Endothelial cell of umbilical vein (primary cell): Measurements from ENCODE around the gene EDEM2. TPM values are rescaled to one million over a fixed set of nuclear protein-coding genes. Genes with fewer than 3 reads are reported as not detected.

Experiments
- BruUV-seq: library from RNA; stranded (reverse); fragments of 400-500 nt; replicated peaks from 2 replicates; lab custom pipeline; 2021; lab: Mats Ljungman, UMichigan
- CTCF ChIA-PET: fragments of 300-600, 350-600 bp; sonication (Branson Sonifier 250); formaldehyde crosslinking; loops from one replicate; lab custom pipeline; 2021; ENCODE audit warnings: antibody characterized with exemption, inconsistent platforms; lab: Charles Lee
- POLR2A ChIA-PET: fragments of 300-600, 350-600 bp; sonication (Branson Sonifier 250); formaldehyde crosslinking; loops from one replicate; lab custom pipeline; 2021; ENCODE audit warnings: antibody characterized with exemption, inconsistent platforms; lab: Charles Lee
- DNase-seq: peaks from one replicate; pipeline ENCODE4 v3.0.0-alpha.2; 2011; ENCODE audit warnings: low read depth, low spot score
- FAIRE-seq: peaks from 2 replicates; lab custom pipeline; 2011; peaks lifted over from hg19 to GRCh38; lab: Jason Lieb, UNC
- H2AFZ ChIP-seq: 2 replicates; pipeline ENCODE4 v1.6.0; 2012; ENCODE audit warnings: low read depth, low read length, control low read depth, inconsistent platforms
- H3K27ac ChIP-seq: 2 replicates; pipeline ENCODE4 v1.5.1; 2011; ENCODE audit warnings: low read depth, mild to moderate bottlenecking, control low read depth, low read length, moderate library complexity; ENCODE audit not compliant: insufficient read depth
- H3K27me3 ChIP-seq, 2 experiments: 2 replicates each; pipeline versions ENCODE4 v1.6.0 to v1.6.1; 2011; ENCODE audit warnings: low read length in 2 of 2, mixed read lengths in 1 of 2; ENCODE audit not compliant: control insufficient read depth in 2 of 2, insufficient read depth in 2 of 2
- H3K36me3 ChIP-seq, 2 experiments: 2 replicates in 1 of 2; 3 replicates in 1 of 2; pipeline ENCODE4 v1.5.1; 2011; ENCODE audit warnings: low read length in 2 of 2, mild to moderate bottlenecking in 1 of 2, moderate library complexity in 1 of 2; ENCODE audit not compliant: control insufficient read depth in 2 of 2, insufficient read depth in 2 of 2; ENCODE audit errors: extremely low read depth in 1 of 2
- H3K4me1 ChIP-seq: 3 replicates; pipeline ENCODE4 v1.5.1; 2011; ENCODE audit warnings: mild to moderate bottlenecking, low read length; ENCODE audit not compliant: control insufficient read depth, insufficient read depth; ENCODE audit errors: extremely low read depth
- H3K4me2 ChIP-seq: 2 replicates; pipeline ENCODE4 v1.6.1; 2011; ENCODE audit warnings: low read length, control low read depth, mixed read lengths; ENCODE audit not compliant: insufficient read depth
- H3K4me3 ChIP-seq, 3 experiments: fragments of 200-600 bp in 1 of 3; sonication (generic), shearing (Covaris generic) in 1 of 3; replicated peaks in 1 of 3; 2 replicates each; pipeline ENCODE4 v1.5.1; 2011 to 2016; ENCODE audit warnings: control low read depth in 3 of 3, low read length in 3 of 3, mild to moderate bottlenecking in 2 of 3, inconsistent platforms in 1 of 3, low read depth in 1 of 3, moderate library complexity in 1 of 3; ENCODE audit not compliant: insufficient read depth in 1 of 3
- H3K79me2 ChIP-seq: 2 replicates; pipeline ENCODE4 v1.6.0; 2012; ENCODE audit warnings: low read length, inconsistent platforms; ENCODE audit not compliant: control insufficient read depth, insufficient read depth
- H3K9ac ChIP-seq: replicated peaks from 2 replicates; pipeline ENCODE3; 2011; ENCODE audit warnings: low read length, control low read depth; ENCODE audit not compliant: insufficient read depth; ENCODE audit errors: extremely low read depth
- H3K9me1 ChIP-seq: replicated peaks from 3 replicates; pipeline ENCODE4 v1.6.0; 2011; ENCODE audit warnings: mild to moderate bottlenecking, low read length; ENCODE audit not compliant: control insufficient read depth, insufficient read depth; ENCODE audit errors: extremely low read depth
- H3K9me3 ChIP-seq: replicated peaks from 2 replicates; pipeline ENCODE4 v1.5.1; 2012; ENCODE audit warnings: low read length, inconsistent platforms; ENCODE audit not compliant: control insufficient read depth, insufficient read depth
- H4K20me1 ChIP-seq: replicated peaks from 2 replicates; pipeline ENCODE3; 2011; ENCODE audit warnings: mild to moderate bottlenecking, low read length; ENCODE audit not compliant: control insufficient read depth, insufficient read depth; ENCODE audit errors: extremely low read depth
- EZH2 ChIP-seq: IDR thresholded peaks from 2 replicates; pipeline ENCODE4 v1.6.1; 2012; ENCODE audit warnings: borderline replicate concordance, low read depth, mild to moderate bottlenecking, moderate library complexity, low read length, inconsistent platforms; ENCODE audit not compliant: severe bottlenecking
- FOS ChIP-seq: IDR thresholded peaks from 2 replicates; pipeline ENCODE4 v1.6.1; 2011; ENCODE audit warnings: mild to moderate bottlenecking, low read length, moderate library complexity, borderline replicate concordance; ENCODE audit not compliant: insufficient read depth
- GATA2 ChIP-seq: IDR thresholded peaks from 2 replicates; pipeline ENCODE4 v1.7.0; 2011; ENCODE audit warnings: low read depth, mild to moderate bottlenecking, moderate library complexity, mixed read lengths, low read length; ENCODE audit not compliant: insufficient read length, insufficient read depth
- JUN ChIP-seq: IDR thresholded peaks from 2 replicates; pipeline ENCODE4 v1.6.1; 2011; ENCODE audit warnings: borderline replicate concordance, low read depth; ENCODE audit not compliant: insufficient read length, insufficient read depth
- MYC ChIP-seq: IDR thresholded peaks from one replicate; pipeline ENCODE4 v1.6.1; 2011; ENCODE audit warnings: mild to moderate bottlenecking, low read depth, low read length
- POLR2A ChIP-seq: IDR thresholded peaks from 2 replicates; pipeline ENCODE4 v1.6.1; 2012; ENCODE audit warnings: low read depth, mild to moderate bottlenecking, control low read depth, low read length
- POLR2AphosphoS5 ChIP-seq: IDR thresholded peaks from 2 replicates; pipeline ENCODE4 v1.6.1; 2012; ENCODE audit warnings: low read depth, mild to moderate bottlenecking, control low read depth, low read length, moderate library complexity; ENCODE audit not compliant: insufficient read depth
- dilution Hi-C: fragments of 300-500 bp; cut with MboI; formaldehyde crosslinking; loops from one replicate; pipeline ENCODE4 v1.15.0; 2019; ENCODE audit warnings: low sequenced_read_pairs; ENCODE audit not compliant: extremely low pct_ligation_motif_present
- intact Hi-C: fragments of 100-400 bp; cut with micrococcal nuclease; formaldehyde crosslinking; loops from one replicate; pipeline ENCODE4 v1.10.0; 2022
- polyA plus RNA-seq, 4 experiments: library from polyadenylated mRNA; depleted of rRNA in 3 of 4; stranded (reverse) in 3 of 4; unstranded in 1 of 4; fragments of >200 nt; gene quantifications; 2 replicates each; pipeline versions ENCODE4 v1.2.1 to v1.2.3, GENCODE V29; 2011 to 2012; ENCODE audit warnings: missing spikeins in 1 of 4
- total RNA-seq: library from RNA; stranded (reverse); gene quantifications from 2 replicates; pipeline ENCODE4 v1.2.3, GENCODE V29; 2021
- TF ChIP-seq, protein P1 (sequence below): IDR thresholded peaks from 2 replicates; pipeline ENCODE4 v1.6.1; 2011; ENCODE audit not compliant: insufficient read depth, insufficient read length
- TF ChIP-seq, protein P2 (sequence below), 2 donors: IDR thresholded peaks; 1 replicate in 1 of 2; 2 replicates in 1 of 2; pipeline ENCODE4 v1.5.1; 2011; ENCODE audit warnings: low read length in 2 of 2, mild to moderate bottlenecking in 2 of 2, moderate library complexity in 2 of 2, control low read depth in 1 of 2, inconsistent platforms in 1 of 2, low read depth in 1 of 2; ENCODE audit not compliant: insufficient read depth in 1 of 2; ENCODE audit errors: extremely low read depth in 1 of 2

The EDEM2 gene
- total and polyA plus RNA-seq, 2 donors (not counting 3 experiments of a cell fraction or from before 2014, with no cell fraction given): 29.1 to 39.5 TPM

DNA sequence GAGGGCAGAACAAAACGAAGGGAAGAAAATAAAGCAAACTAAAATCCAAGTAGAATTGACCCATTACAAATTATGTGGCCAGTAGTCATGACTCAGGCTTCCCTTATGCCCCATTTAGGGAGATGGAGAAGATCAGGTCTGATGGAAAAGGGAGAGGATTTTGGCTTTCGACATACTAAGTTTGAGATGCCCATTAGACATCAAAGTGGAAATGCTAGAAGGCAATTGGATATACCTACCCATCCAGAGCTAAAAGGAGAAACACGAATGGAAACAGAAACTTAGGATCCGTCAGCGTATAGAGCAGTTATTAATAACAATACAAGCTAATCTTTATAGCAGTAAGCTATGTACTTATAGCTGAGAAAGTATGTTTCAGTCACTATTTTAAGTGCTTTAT, 59.3 kb downstream of the EDEM2 start:
- FAIRE-seq: no peak
- H3K4me1 ChIP-seq: peaks cover 28% of the 10 kb centered on the region
- peaks cover 91% of the 10 kb centered on the region for H3K79me2 ChIP-seq
- H4K20me1 ChIP-seq: peaks cover 12% of the 10 kb centered on the region
- no peak for DNase-seq
- no peaks in the 10 kb centered on the region for H3K27me3 ChIP-seq
- POLR2A ChIA-PET: interaction anchor here (0.6 kb wide), 1 partner anchor 8 kb away, joined by 8 read pairs; no protein-coding TSS in a partner anchor
- dilution Hi-C loops (no loop called here), intact Hi-C loops (no loop called here)
- CTCF ChIA-PET: interaction anchor here (0.8 to 1.1 kb wide), 3 partner anchors 9 to 120 kb away, joined by 3 to 5 read pairs (median 3); no protein-coding TSS in a partner anchor
- H3K4me2 ChIP-seq: peak overlapping the region; percentile 30
- no TSS peak for BruUV-seq
- H3K27ac ChIP-seq: no peak overlapping the region
- H3K9ac ChIP-seq: no peak overlapping the region
- no peaks in the 10 kb centered on the region for H3K9me3 ChIP-seq
- no peak overlapping the region for H3K4me3 ChIP-seq
- H2AFZ ChIP-seq: no peak overlapping the region
- no peak for TF ChIP-seq JUN
- no peak for TF ChIP-seq MYC
- TF ChIP-seq EZH2: no peak
- no peak for TF ChIP-seq POLR2AphosphoS5
- no peak for TF ChIP-seq FOS
- TF ChIP-seq, protein P1, sequence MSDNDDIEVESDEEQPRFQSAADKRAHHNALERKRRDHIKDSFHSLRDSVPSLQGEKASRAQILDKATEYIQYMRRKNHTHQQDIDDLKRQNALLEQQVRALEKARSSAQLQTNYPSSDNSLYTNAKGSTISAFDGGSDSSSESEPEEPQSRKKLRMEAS: no peak
- H3K36me3 ChIP-seq: peaks cover 0 to 3% of the 10 kb centered on the region in 2 experiments
- no peaks in the 10 kb centered on the region for H3K9me1 ChIP-seq

DNA sequence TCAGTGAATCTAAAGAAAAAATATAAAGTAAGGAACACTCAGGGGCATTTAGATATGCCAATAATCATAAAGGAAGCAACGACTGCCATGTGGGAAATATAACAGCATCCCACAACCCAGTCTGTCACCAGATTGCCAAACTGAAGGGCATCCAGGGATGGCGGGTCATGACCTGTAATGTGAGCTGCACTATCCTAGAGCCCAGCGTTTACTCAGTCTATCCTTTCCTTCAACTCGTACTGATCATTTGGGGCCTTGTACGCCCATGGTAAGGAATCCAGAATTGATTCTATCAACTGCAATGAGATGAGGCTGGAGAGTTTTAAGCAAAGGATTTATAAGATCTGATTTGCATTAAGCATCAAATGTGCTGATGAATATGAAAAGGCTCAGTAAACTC, 59.8 kb downstream of the EDEM2 start:
- no peaks in the 10 kb centered on the region for H3K9me3 ChIP-seq
- H2AFZ ChIP-seq: no peak overlapping the region
- dilution Hi-C loops: no loop called here
- H3K27ac ChIP-seq: no peak overlapping the region
- peaks cover 95% of the 10 kb centered on the region for H3K79me2 ChIP-seq
- TF ChIP-seq JUN: no peak
- TF ChIP-seq, protein P2, sequence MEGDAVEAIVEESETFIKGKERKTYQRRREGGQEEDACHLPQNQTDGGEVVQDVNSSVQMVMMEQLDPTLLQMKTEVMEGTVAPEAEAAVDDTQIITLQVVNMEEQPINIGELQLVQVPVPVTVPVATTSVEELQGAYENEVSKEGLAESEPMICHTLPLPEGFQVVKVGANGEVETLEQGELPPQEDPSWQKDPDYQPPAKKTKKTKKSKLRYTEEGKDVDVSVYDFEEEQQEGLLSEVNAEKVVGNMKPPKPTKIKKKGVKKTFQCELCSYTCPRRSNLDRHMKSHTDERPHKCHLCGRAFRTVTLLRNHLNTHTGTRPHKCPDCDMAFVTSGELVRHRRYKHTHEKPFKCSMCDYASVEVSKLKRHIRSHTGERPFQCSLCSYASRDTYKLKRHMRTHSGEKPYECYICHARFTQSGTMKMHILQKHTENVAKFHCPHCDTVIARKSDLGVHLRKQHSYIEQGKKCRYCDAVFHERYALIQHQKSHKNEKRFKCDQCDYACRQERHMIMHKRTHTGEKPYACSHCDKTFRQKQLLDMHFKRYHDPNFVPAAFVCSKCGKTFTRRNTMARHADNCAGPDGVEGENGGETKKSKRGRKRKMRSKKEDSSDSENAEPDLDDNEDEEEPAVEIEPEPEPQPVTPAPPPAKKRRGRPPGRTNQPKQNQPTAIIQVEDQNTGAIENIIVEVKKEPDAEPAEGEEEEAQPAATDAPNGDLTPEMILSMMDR (IDR thresholded peaks at IDR 0.05; ENCODE audit: extremely low read depth in 1 of 2, insufficient read depth in 1 of 2, low read depth in 1 of 2, low read length in 2 of 2): no peak
- no peak for TF ChIP-seq EZH2
- TF ChIP-seq, protein P1: no peak
- no peak for TF ChIP-seq GATA2
- TF ChIP-seq POLR2A: no peak
- no peak for TF ChIP-seq FOS
- TF ChIP-seq MYC: no peak
- TF ChIP-seq POLR2AphosphoS5: no peak
- H3K4me3 ChIP-seq: no peak overlapping the region
- no peak overlapping the region for H3K9ac ChIP-seq
- no peaks in the 10 kb centered on the region for H3K9me1 ChIP-seq
- peaks cover 0 to 3% of the 10 kb centered on the region in 2 experiments for H3K36me3 ChIP-seq
- DNase-seq (no peak), FAIRE-seq (no peak)
- H3K27me3 ChIP-seq: no peaks in the 10 kb centered on the region
- intact Hi-C loops: no loop called here
- ChIA-PET POLR2A (no interaction called here), CTCF (interaction anchor here (0.9 to 1.1 kb wide), 2 partner anchors 49 to 121 kb away, joined by 3 to 5 read pairs; no protein-coding TSS in a partner anchor)
- peaks cover 15% of the 10 kb centered on the region for H4K20me1 ChIP-seq
- H3K4me1 ChIP-seq: peaks cover 27% of the 10 kb centered on the region
- no TSS peak for BruUV-seq
- H3K4me2 ChIP-seq: no peak overlapping the region
